Measurements from ENCODE around the gene RAD23A. TPM values are rescaled to one million over a fixed set of nuclear protein-coding genes. Genes with fewer than 3 reads are reported as not detected.

RAD23A gene
- total and polyA plus RNA-seq, 7 donors: 403 to 801 (median 567) TPM

GRCh38 chr19:13001502-13002165, 56.0 kb downstream of the RAD23A start:
- no peaks in the 10 kb centered on the region for H3K27me3 ChIP-seq (ENCODE audit: insufficient read depth in 3 of 3, low read length in 2 of 3)
- peak overlapping the region; percentile 99 for H3K27ac ChIP-seq
- WGBS, 3 donors: 20 to 30% (median 25%) methylated on average over 39 to 41 of the region's 41 CpGs
- no peaks in the 10 kb centered on the region for H3K9me3 ChIP-seq
- ATAC-seq (peak; percentile 14 to 44 (median 31)), DNase-seq (peak in 1 of 2 donors; percentile 82)
- peak overlapping the region; percentile 60 for H3K4me3 ChIP-seq
- intact Hi-C loops (cut with DNase I): loop anchor here in 1 of 2 donors (2.0 kb wide), 1 partner anchor 31 kb away; no protein-coding TSS in a partner anchor
- no peak for TF ChIP-seq CTCF (IDR thresholded peaks at IDR 0.05)
- H3K36me3 ChIP-seq (ENCODE audit: insufficient read depth in 1 of 2, low read depth in 1 of 2): peaks cover 0 to 5% of the 10 kb centered on the region in 2 donors
- H3K4me1 ChIP-seq: peaks cover 80% of the 10 kb centered on the region

GRCh38 chr19:13002166-13002898, 56.7 kb downstream of the RAD23A start:
- ATAC-seq (peak; percentile 67 to 71 (median 69)), DNase-seq (peak; percentile 82 to 92)
- Histone ChIP-seq H3K4me3 (peak overlapping the region; percentile 60), H3K9me3 (no peaks in the 10 kb centered on the region), H3K27ac (peak overlapping the region; percentile 99), H3K36me3 (ENCODE audit: insufficient read depth in 1 of 2, low read depth in 1 of 2) (peaks cover 0 to 5% of the 10 kb centered on the region in 2 donors), H3K4me1 (peaks cover 75% of the 10 kb centered on the region), H3K27me3 (ENCODE audit: insufficient read depth in 3 of 3, low read length in 2 of 3) (no peaks in the 10 kb centered on the region)
- 15 to 27% (median 26%) methylated on average over 22 to 29 of the region's 29 CpGs for WGBS, 3 donors
- intact Hi-C loops (cut with DNase I): loop anchor here in 1 of 2 donors (2.0 kb wide), 1 partner anchor 30 kb away; no protein-coding TSS in a partner anchor
- TF ChIP-seq CTCF (IDR thresholded peaks at IDR 0.05): no peak

- no peak for DNase-seq
- intact Hi-C loops (cut with DNase I): loop anchor here in 1 of 2 donors (2.0 kb wide), 1 partner anchor 30 kb away; no protein-coding TSS in a partner anchor
These were observed 57.4 kb downstream of the RAD23A start for GRCh38 chr19:13003081-13003480.

More at GRCh38 chr19:13003081-13003480, 57.4 kb downstream of the RAD23A start:
- peak overlapping the region; percentile 60 for H3K4me3 ChIP-seq
- H3K4me1 ChIP-seq: peaks cover 79% of the 10 kb centered on the region
- H3K27me3 ChIP-seq (ENCODE audit: insufficient read depth in 3 of 3, low read length in 2 of 3): no peaks in the 10 kb centered on the region
- H3K27ac ChIP-seq: peak overlapping the region; percentile 99
- no peak for TF ChIP-seq CTCF (IDR thresholded peaks at IDR 0.05)
- WGBS, 3 donors: 25 to 47% (median 27%) methylated on average over 15 of the region's 15 CpGs
- ATAC-seq: no peak
- H3K36me3 ChIP-seq (ENCODE audit: insufficient read depth in 1 of 2, low read depth in 1 of 2): peaks cover 0 to 5% of the 10 kb centered on the region in 2 donors
- H3K9me3 ChIP-seq: no peaks in the 10 kb centered on the region

Other genes starting within 250 kb of the RAD23A start
- 1 to 10 TPM; 1.2 to 2.2 (median 1.6) TPM for gene FBXW9, start 249.2 kb upstream of the RAD23A start, total RNA-seq
- gene FBXW9, start 249.2 kb upstream of the RAD23A start, polyA plus RNA-seq: 1 to 10 TPM; 4.1 to 9.2 (median 4.4) TPM
- 10 to 100 TPM; 29.0 to 48.1 (median 37.3) TPM for gene TNPO2, start 221.9 kb upstream of the RAD23A start, total RNA-seq
- 10 to 100 TPM; 17.4 to 31.2 (median 28.6) TPM for gene TNPO2, start 221.9 kb upstream of the RAD23A start, polyA plus RNA-seq
- gene TRIR, start 211.2 kb upstream of the RAD23A start, total RNA-seq: 100 to 1,000 TPM in 3 of 4 donors, 10 to 100 TPM in 1; 78.6 to 124 (median 108) TPM
- 100 to 1,000 TPM; 183 to 309 (median 187) TPM for gene TRIR, start 211.2 kb upstream of the RAD23A start, polyA plus RNA-seq
- 10 to 100 TPM; 43.0 to 52.8 (median 51.0) TPM for gene GET3, start 208.4 kb upstream of the RAD23A start, total RNA-seq
- gene GET3, start 208.4 kb upstream of the RAD23A start, polyA plus RNA-seq: 100 to 1,000 TPM in 1 of 3 donors, 10 to 100 TPM in 2; 75.6 to 135 (median 98.5) TPM
- not detected for gene BEST2, start 194.1 kb upstream of the RAD23A start, total RNA-seq
- under 1 TPM; 0.04 to 0.37 (median 0.08) TPM for gene BEST2, start 194.1 kb upstream of the RAD23A start, polyA plus RNA-seq
- 10 to 100 TPM; 20.3 to 33.0 (median 23.8) TPM for gene HOOK2, start 170.3 kb upstream of the RAD23A start, total RNA-seq
- gene HOOK2, start 170.3 kb upstream of the RAD23A start, polyA plus RNA-seq: 10 to 100 TPM; 11.3 to 21.7 (median 19.0) TPM
- 100 to 1,000 TPM in 2 of 4 donors, 10 to 100 TPM in 2; 29.2 to 217 (median 73.6) TPM for gene JUNB, start 154.4 kb upstream of the RAD23A start, total RNA-seq
- 100 to 1,000 TPM in 1 of 3 donors, 10 to 100 TPM in 2; 25.1 to 145 (median 31.9) TPM for gene JUNB, start 154.4 kb upstream of the RAD23A start, polyA plus RNA-seq
- gene PRDX2, start 144.1 kb upstream of the RAD23A start, total RNA-seq: 100 to 1,000 TPM; 273 to 419 (median 370) TPM
- gene PRDX2, start 144.1 kb upstream of the RAD23A start, polyA plus RNA-seq: 100 to 1,000 TPM; 329 to 535 (median 396) TPM
- 1 to 10 TPM in 3 of 4 donors, under 1 TPM in 1; 0.92 to 3.2 (median 2.0) TPM for gene THSD8, start 143.8 kb upstream of the RAD23A start, total RNA-seq
- gene THSD8, start 143.8 kb upstream of the RAD23A start, polyA plus RNA-seq: 1 to 10 TPM; 1.9 to 2.5 (median 2.0) TPM
- 1 to 10 TPM; 2.4 to 5.0 (median 3.0) TPM for gene RNASEH2A, start 139.3 kb upstream of the RAD23A start, total RNA-seq
- gene RNASEH2A, start 139.3 kb upstream of the RAD23A start, polyA plus RNA-seq: 1 to 10 TPM; 3.6 to 9.0 (median 8.6) TPM
- gene RTBDN, start 111.3 kb upstream of the RAD23A start, total RNA-seq: not detected
- under 1 TPM in 1 of 3 donors, not detected in 2; 0.05 TPM for gene RTBDN, start 111.3 kb upstream of the RAD23A start, polyA plus RNA-seq
- not detected for gene MAST1, start 107.3 kb upstream of the RAD23A start, total RNA-seq
- under 1 TPM; 0.09 to 0.13 (median 0.10) TPM for gene MAST1, start 107.3 kb upstream of the RAD23A start, polyA plus RNA-seq
- gene DNASE2, start 64.4 kb upstream of the RAD23A start, total RNA-seq: 10 to 100 TPM in 2 of 4 donors, 1 to 10 TPM in 2; 5.5 to 23.0 (median 13.1) TPM
- gene DNASE2, start 64.4 kb upstream of the RAD23A start, polyA plus RNA-seq: 10 to 100 TPM in 1 of 3 donors, 1 to 10 TPM in 2; 5.9 to 14.8 (median 7.5) TPM
- under 1 TPM in 2 of 4 donors, not detected in 2; 0.34 to 0.37 TPM for gene KLF1, start 58.7 kb upstream of the RAD23A start, total RNA-seq
- gene KLF1, start 58.7 kb upstream of the RAD23A start, polyA plus RNA-seq: under 1 TPM in 1 of 3 donors, not detected in 2; 0.18 TPM
- gene GCDH, start 54.7 kb upstream of the RAD23A start, total RNA-seq: 10 to 100 TPM; 18.9 to 45.2 (median 31.2) TPM
- 10 to 100 TPM; 21.1 to 28.8 (median 21.9) TPM for gene GCDH, start 54.7 kb upstream of the RAD23A start, polyA plus RNA-seq
- not detected for gene SYCE2, start 26.6 kb upstream of the RAD23A start, total RNA-seq
- gene SYCE2, start 26.6 kb upstream of the RAD23A start, polyA plus RNA-seq: under 1 TPM in 1 of 3 donors, not detected in 2; 0.05 TPM
- gene FARSA, start 12.2 kb upstream of the RAD23A start, total RNA-seq: 10 to 100 TPM; 45.9 to 65.1 (median 59.1) TPM
- 100 to 1,000 TPM in 1 of 3 donors, 10 to 100 TPM in 2; 61.6 to 161 (median 93.3) TPM for gene FARSA, start 12.2 kb upstream of the RAD23A start, polyA plus RNA-seq
- 100 to 1,000 TPM; 124 to 219 (median 175) TPM for gene CALR, start 7.3 kb upstream of the RAD23A start, total RNA-seq
- 100 to 1,000 TPM; 134 to 273 (median 146) TPM for gene CALR, start 7.3 kb upstream of the RAD23A start, polyA plus RNA-seq
- 10 to 100 TPM; 22.4 to 35.6 (median 29.3) TPM for gene GADD45GIP1, start 11.4 kb downstream of the RAD23A start, total RNA-seq
- gene GADD45GIP1, start 11.4 kb downstream of the RAD23A start, polyA plus RNA-seq: 100 to 1,000 TPM in 1 of 3 donors, 10 to 100 TPM in 2; 50.6 to 119 (median 62.5) TPM
- gene DAND5, start 23.7 kb downstream of the RAD23A start, total RNA-seq: under 1 TPM in 1 of 4 donors, not detected in 3; 0.26 TPM
- gene DAND5, start 23.7 kb downstream of the RAD23A start, polyA plus RNA-seq: not detected
- gene NFIX, start 49.6 kb downstream of the RAD23A start, total RNA-seq: 100 to 1,000 TPM; 220 to 347 (median 268) TPM
- 100 to 1,000 TPM in 1 of 3 donors, 10 to 100 TPM in 2; 22.2 to 158 (median 43.8) TPM for gene NFIX, start 49.6 kb downstream of the RAD23A start, polyA plus RNA-seq
- 1 to 10 TPM; 2.1 to 4.6 (median 3.2) TPM for gene LYL1, start 157.0 kb downstream of the RAD23A start, total RNA-seq
- 1 to 10 TPM; 1.1 to 3.4 (median 1.1) TPM for gene LYL1, start 157.0 kb downstream of the RAD23A start, polyA plus RNA-seq
- 10 to 100 TPM; 31.6 to 45.3 (median 35.1) TPM for gene TRMT1, start 170.9 kb downstream of the RAD23A start, total RNA-seq
- 10 to 100 TPM; 42.3 to 87.1 (median 45.4) TPM for gene TRMT1, start 170.9 kb downstream of the RAD23A start, polyA plus RNA-seq
- 10 to 100 TPM; 32.1 to 48.9 (median 37.9) TPM for gene NACC1, start 172.4 kb downstream of the RAD23A start, total RNA-seq
- 10 to 100 TPM; 11.9 to 63.4 (median 45.8) TPM for gene NACC1, start 172.4 kb downstream of the RAD23A start, polyA plus RNA-seq
- 10 to 100 TPM; 18.5 to 20.4 (median 19.3) TPM for gene STX10, start 204.5 kb downstream of the RAD23A start, total RNA-seq
- gene STX10, start 204.5 kb downstream of the RAD23A start, polyA plus RNA-seq: 10 to 100 TPM; 34.5 to 63.3 (median 43.6) TPM
- gene IER2, start 204.5 kb downstream of the RAD23A start, total RNA-seq: 10 to 100 TPM; 16.8 to 31.2 (median 29.9) TPM
- gene IER2, start 204.5 kb downstream of the RAD23A start, polyA plus RNA-seq: 10 to 100 TPM; 12.9 to 62.7 (median 18.2) TPM

All from psoas muscle (tissue), 8 donors.